Body of pancreas (tissue), 4 donors: ENCODE measurements around the gene CLEC1B.

Experiments
- CTCF ChIP-seq, 7 experiments: fragments of 450-650 bp in 4 of 7; fragments of 200-600 bp in 3 of 7; sonication (generic) in 3 of 7; IDR thresholded peaks; one replicate each; pipeline ENCODE4 v1.5.1; 2016 to 2019; ENCODE audit warnings: antibody characterized with exemption in 7 of 7
- POLR2A ChIP-seq, 3 donors: fragments of 450-650 bp; IDR thresholded peaks; one replicate each; pipeline ENCODE4 v1.6.1; 2016; ENCODE audit warnings: antibody characterized with exemption in 3 of 3, mild to moderate bottlenecking in 2 of 3

DNA sequence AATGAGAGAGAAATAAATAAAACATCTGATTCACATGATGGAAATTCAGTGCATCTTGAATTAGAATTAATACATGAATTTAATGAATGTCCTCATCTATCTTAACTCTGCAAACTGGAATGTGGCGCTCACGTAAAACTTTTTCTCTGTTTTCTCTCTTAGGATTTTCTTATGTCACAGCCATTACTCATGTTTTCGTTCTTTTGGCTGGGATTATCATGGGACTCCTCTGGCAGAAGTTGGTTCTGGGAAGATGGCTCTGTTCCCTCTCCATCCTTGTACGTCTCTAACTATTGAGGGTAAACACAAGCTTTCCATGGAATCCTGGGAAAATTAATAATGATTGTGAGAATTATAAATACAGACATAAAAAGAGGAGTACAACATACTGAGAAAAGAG, 16.5 kb upstream of the CLEC1B start:
- TF ChIP-seq POLR2A (IDR thresholded peaks at IDR 0.05) (no peak), CTCF (IDR thresholded peaks at IDR 0.05) (no peak)
